Skeletal muscle satellite cell (primary cell): Measurements from ENCODE around the gene TBX18. TPM values are rescaled to one million over a fixed set of nuclear protein-coding genes. Genes with fewer than 3 reads are reported as not detected.
A peak's percentile ranks its signal among the peaks of the same experiment; 100 is the strongest.

Experiments used
- H3K27me3 ChIP-seq: 2 replicates; pipeline ENCODE4 v1.7.0; 2013; ENCODE audit warnings: low read length; ENCODE audit not compliant: control insufficient read depth, insufficient read depth
- H3K36me3 ChIP-seq: 2 replicates; pipeline ENCODE4 v1.7.0; 2013; ENCODE audit warnings: mild to moderate bottlenecking, control low read depth, low read length; ENCODE audit not compliant: insufficient read depth
- H3K4me1 ChIP-seq: 2 replicates; pipeline ENCODE4 v1.7.0; 2013; ENCODE audit warnings: low read length; ENCODE audit not compliant: control insufficient read depth, insufficient read depth
- H3K4me2 ChIP-seq: 2 replicates; pipeline ENCODE4 v1.7.0; 2013; ENCODE audit warnings: mild to moderate bottlenecking, low read length
- H3K4me3 ChIP-seq: 2 replicates; pipeline ENCODE4 v1.7.0; 2013; ENCODE audit warnings: low read length
- H3K9ac ChIP-seq: 2 replicates; pipeline ENCODE4 v1.7.0; 2013; ENCODE audit warnings: mild to moderate bottlenecking, low read depth, low read length, moderate library complexity
- H3K9me3 ChIP-seq: replicated peaks from 2 replicates; pipeline ENCODE4 v1.7.0; 2013; ENCODE audit warnings: mild to moderate bottlenecking, control low read depth, low read length
- total RNA-seq: library from RNA; depleted of rRNA; stranded (reverse); fragments of >200 nt; gene quantifications from 2 replicates; pipeline ENCODE4 v1.2.3, GENCODE V29; 2012; rRNA removed

The TBX18 gene
- total RNA-seq: 28.9 and 29.3 TPM in 2 replicates

- Histone ChIP-seq H3K4me1 (peaks cover 22% of the 10 kb centered on the region), H3K9ac (peak within 1 kb of the TSS; percentile 90), H3K4me3 (peak within 1 kb of the TSS; percentile 83), H3K4me2 (peak within 1 kb of the TSS; percentile 89), H3K36me3 (peaks cover 5% of the 10 kb centered on the region), H3K27me3 (peaks cover 10% of the 10 kb centered on the region), H3K9me3 (no peaks in the 10 kb centered on the region)
These were observed at the start of gene TBX18 for GRCh38 chr6:84764332-84765049. Gene TBX18 (minus strand): TSS chr6:84764598. CDS start chr6:84764181, 417 bp downstream.

- no peaks in the 10 kb centered on the region for H3K4me1 ChIP-seq
- no peaks in the 10 kb centered on the region for H3K9me3 ChIP-seq
- peaks cover 28% of the 10 kb centered on the region for H3K27me3 ChIP-seq
- no peaks in the 10 kb centered on the region for H3K36me3 ChIP-seq
- no peak overlapping the region for H3K4me3 ChIP-seq
- no peak overlapping the region for H3K9ac ChIP-seq
- H3K4me2 ChIP-seq: no peak overlapping the region
These were observed 47.0 kb upstream of the TBX18 start for GRCh38 chr6:84811351-84811750.

GRCh38 chr6:84809455-84809854, 45.1 kb upstream of the TBX18 start:
- H3K36me3 ChIP-seq: no peaks in the 10 kb centered on the region
- no peaks in the 10 kb centered on the region for H3K9me3 ChIP-seq
- H3K9ac ChIP-seq: no peak overlapping the region
- no peak overlapping the region for H3K4me2 ChIP-seq
- peaks cover 3% of the 10 kb centered on the region for H3K4me1 ChIP-seq
- H3K27me3 ChIP-seq: peaks cover 28% of the 10 kb centered on the region
- no peak overlapping the region for H3K4me3 ChIP-seq

- H3K27me3 ChIP-seq: peaks cover 28% of the 10 kb centered on the region
These were observed 44.2 kb upstream of the TBX18 start for GRCh38 chr6:84808491-84809061.

GRCh38 chr6:84805145-84805544, 40.7 kb upstream of the TBX18 start:
- H3K4me1 ChIP-seq: peaks cover 3% of the 10 kb centered on the region
- peaks cover 23% of the 10 kb centered on the region for H3K27me3 ChIP-seq
- no peaks in the 10 kb centered on the region for H3K36me3 ChIP-seq
- H3K4me3 ChIP-seq: no peak overlapping the region
- H3K9me3 ChIP-seq: no peaks in the 10 kb centered on the region
- H3K9ac ChIP-seq: no peak overlapping the region
- H3K4me2 ChIP-seq: no peak overlapping the region

More at GRCh38 chr6:84808491-84809061, 44.2 kb upstream of the TBX18 start:
- Histone ChIP-seq H3K9me3 (no peaks in the 10 kb centered on the region), H3K4me2 (no peak overlapping the region), H3K36me3 (no peaks in the 10 kb centered on the region), H3K4me3 (no peak overlapping the region), H3K4me1 (peaks cover 3% of the 10 kb centered on the region), H3K9ac (no peak overlapping the region)

- H3K9me3 ChIP-seq: no peaks in the 10 kb centered on the region
- H3K4me1 ChIP-seq: peaks cover 3% of the 10 kb centered on the region
- H3K4me3 ChIP-seq: no peak overlapping the region
- no peak overlapping the region for H3K9ac ChIP-seq
- no peak overlapping the region for H3K4me2 ChIP-seq
- H3K27me3 ChIP-seq: peaks cover 20% of the 10 kb centered on the region
- H3K36me3 ChIP-seq: no peaks in the 10 kb centered on the region
These were observed 40.3 kb upstream of the TBX18 start for GRCh38 chr6:84804720-84805119.

- H3K9ac ChIP-seq: no peak overlapping the region
- peaks cover 11% of the 10 kb centered on the region for H3K4me1 ChIP-seq
- H3K9me3 ChIP-seq: no peaks in the 10 kb centered on the region
- peaks cover 8% of the 10 kb centered on the region for H3K27me3 ChIP-seq
- no peak overlapping the region for H3K4me2 ChIP-seq
- no peaks in the 10 kb centered on the region for H3K36me3 ChIP-seq
- H3K4me3 ChIP-seq: no peak overlapping the region
These were observed 36.9 kb upstream of the TBX18 start for GRCh38 chr6:84801250-84801649.

GRCh38 chr6:84798257-84798656, 33.9 kb upstream of the TBX18 start:
- Histone ChIP-seq H3K36me3 (no peaks in the 10 kb centered on the region), H3K9ac (no peak overlapping the region), H3K27me3 (peaks cover 8% of the 10 kb centered on the region), H3K4me2 (no peak overlapping the region), H3K9me3 (no peaks in the 10 kb centered on the region), H3K4me1 (peaks cover 7% of the 10 kb centered on the region), H3K4me3 (no peak overlapping the region)

- no peak overlapping the region for H3K9ac ChIP-seq
- H3K27me3 ChIP-seq: no peaks in the 10 kb centered on the region
- H3K4me3 ChIP-seq: no peak overlapping the region
- H3K9me3 ChIP-seq: no peaks in the 10 kb centered on the region
- H3K4me1 ChIP-seq: peaks cover 12% of the 10 kb centered on the region
- no peak overlapping the region for H3K4me2 ChIP-seq
- H3K36me3 ChIP-seq: no peaks in the 10 kb centered on the region
These were observed 31.9 kb upstream of the TBX18 start for GRCh38 chr6:84796343-84796742.

- Histone ChIP-seq H3K9me3 (no peaks in the 10 kb centered on the region), H3K9ac (no peak overlapping the region)
These were observed 27.5 kb upstream of the TBX18 start for GRCh38 chr6:84791927-84792326.

GRCh38 chr6:84791233-84791632, 26.8 kb upstream of the TBX18 start:
- H3K36me3 ChIP-seq: no peaks in the 10 kb centered on the region
- no peaks in the 10 kb centered on the region for H3K9me3 ChIP-seq
- no peaks in the 10 kb centered on the region for H3K27me3 ChIP-seq
- peaks cover 10% of the 10 kb centered on the region for H3K4me1 ChIP-seq
- H3K9ac ChIP-seq: no peak overlapping the region
- no peak overlapping the region for H3K4me3 ChIP-seq
- peak overlapping the region; percentile 28 for H3K4me2 ChIP-seq

More at GRCh38 chr6:84791927-84792326, 27.5 kb upstream of the TBX18 start:
- no peak overlapping the region for H3K4me3 ChIP-seq
- no peaks in the 10 kb centered on the region for H3K27me3 ChIP-seq
- no peak overlapping the region for H3K4me2 ChIP-seq
- H3K36me3 ChIP-seq: no peaks in the 10 kb centered on the region
- H3K4me1 ChIP-seq: peaks cover 10% of the 10 kb centered on the region

- Histone ChIP-seq H3K27me3 (peaks cover 9% of the 10 kb centered on the region), H3K9me3 (no peaks in the 10 kb centered on the region), H3K36me3 (no peaks in the 10 kb centered on the region), H3K4me3 (no peak overlapping the region), H3K9ac (no peak overlapping the region), H3K4me2 (no peak overlapping the region), H3K4me1 (peaks cover 15% of the 10 kb centered on the region)
These were observed 24.8 kb upstream of the TBX18 start for GRCh38 chr6:84789170-84789569.
